Measurements from ENCODE around the gene CASP2. TPM values are rescaled to one million over a fixed set of nuclear protein-coding genes. Genes with fewer than 3 reads are reported as not detected.

Gene CASP2
- total and polyA plus RNA-seq, 2 of the 8 experiments (the other 6 are each of a cell fraction or from before 2014, with no cell fraction given), result 23.7 to 35.3 TPM

GRCh38 chr7:143345428-143345900 lies 57.3 kb downstream of the CASP2 start (continued):
- peak; percentile 57 for TF ChIP-seq ASH2L (IDR thresholded peaks at IDR 0.05; ENCODE audit: low read length)
- TF ChIP-seq NANOG (IDR thresholded peaks at IDR 0.05; ENCODE audit: insufficient read depth, low read depth, low read length, poor library complexity, severe bottlenecking), result no peak
- TF ChIP-seq EZH2 (IDR thresholded peaks at IDR 0.05; ENCODE audit: low read depth, low read length, severe bottlenecking), result no peak
- no peak for TF ChIP-seq SP2 (IDR thresholded peaks at IDR 0.05; ENCODE audit: low read length)
- TF ChIP-seq ZNF274 (IDR thresholded peaks at IDR 0.05; ENCODE audit: borderline replicate concordance, extremely low read depth, low read length), result no peak
- no peak for TF ChIP-seq BRCA1 (IDR thresholded peaks at IDR 0.05; ENCODE audit: low read depth, low read length)
- no peak for TF ChIP-seq SUZ12 (IDR thresholded peaks at IDR 0.05; ENCODE audit: low read length)
- TF ChIP-seq CREB1 (IDR thresholded peaks at IDR 0.05), result 0 out of 2 replicates have a peak, but pooled peaks have one; percentile 46
- TF ChIP-seq TBP (IDR thresholded peaks at IDR 0.05; ENCODE audit: low read depth, low read length), result no peak
- no peak for TF ChIP-seq RFX5 (IDR thresholded peaks at IDR 0.05; ENCODE audit: borderline replicate concordance, low read depth, low read length)
- TF ChIP-seq CHD2 (IDR thresholded peaks at IDR 0.05; ENCODE audit: low read length), result no peak
- TF ChIP-seq CTCF (IDR thresholded peaks at IDR 0.05; ENCODE audit: control extremely low read depth in 1 of 3, insufficient read depth in 1 of 3, low read depth in 1 of 3, low read length in 3 of 3), result peak; percentile 56 to 68 (median 60)
- no peak for TF ChIP-seq BACH1 (IDR thresholded peaks at IDR 0.05; ENCODE audit: low read length)
- peak in 1 of 2 experiments; percentile 29; a peak in 1 of 3 replicates for TF ChIP-seq EP300 (IDR thresholded peaks at IDR 0.05; ENCODE audit: borderline replicate concordance in 1 of 2, low read depth in 2 of 2, low read length in 2 of 2)
- TF ChIP-seq ATF3 (IDR thresholded peaks at IDR 0.05; ENCODE audit: insufficient read depth, low read depth, low read length), result no peak
- TF ChIP-seq EGR1 (IDR thresholded peaks at IDR 0.05; ENCODE audit: borderline replicate concordance, low read depth, low read length), result peak; percentile 52; the same call in 1 of the 2 replicates
- no peak for TF ChIP-seq SIRT6 (IDR thresholded peaks at IDR 0.05; ENCODE audit: low read length)

All from H1 (cell line).